Esophagus mucosa (tissue), 1 donor: Measurements from ENCODE around the gene AFF1. TPM values are rescaled to one million over a fixed set of nuclear protein-coding genes. Genes with fewer than 3 reads are reported as not detected.

Source experiments
- ATAC-seq: fragments of 200-7000 bp; cut with Tn5 transposase; one replicate; pipeline ENCODE4 v1.9.1; 2020
- total RNA-seq: library from RNA; stranded (reverse); gene quantifications from one replicate; pipeline ENCODE4 v1.2.4, GENCODE V29; 2023
- donor health status: DM: yes; HTN: yes; CAD: no.

The AFF1 gene
- total RNA-seq, 1 donor from 2014 or later, result 39.8 TPM

- ATAC-seq, result no peak
Measured at GRCh38 chr4:87041141-87041540, 106.3 kb downstream of the AFF1 start.

- ATAC-seq, result no peak
Measured at GRCh38 chr4:87042221-87042620, 107.4 kb downstream of the AFF1 start.

GRCh38 chr4:87042986-87043820 lies 108.4 kb downstream of the AFF1 start:
- ATAC-seq, result no peak

GRCh38 chr4:87044511-87045233 lies 109.9 kb downstream of the AFF1 start:
- ATAC-seq, result no peak

- no peak for ATAC-seq
Measured at GRCh38 chr4:87045234-87045558, 110.4 kb downstream of the AFF1 start.

- ATAC-seq, result no peak
Measured at GRCh38 chr4:87045659-87046058, 110.8 kb downstream of the AFF1 start.

- no peak for ATAC-seq
Measured at GRCh38 chr4:87046121-87046551, 111.3 kb downstream of the AFF1 start.

- ATAC-seq, result no peak
Measured at GRCh38 chr4:87047281-87047798, 112.5 kb downstream of the AFF1 start.

- no peak for ATAC-seq
Measured at GRCh38 chr4:87049508-87049907, 114.7 kb downstream of the AFF1 start.

GRCh38 chr4:87050596-87050995 lies 115.8 kb downstream of the AFF1 start:
- no peak for ATAC-seq

GRCh38 chr4:87051121-87051713 lies 116.4 kb downstream of the AFF1 start:
- ATAC-seq, result no peak

GRCh38 chr4:87052615-87053014 lies 117.8 kb downstream of the AFF1 start:
- ATAC-seq, result no peak

- ATAC-seq, result no peak
Measured at GRCh38 chr4:87053176-87053658, 118.4 kb downstream of the AFF1 start.

- ATAC-seq, result no peak
Measured at GRCh38 chr4:87053802-87054767, 119.3 kb downstream of the AFF1 start.

- no peak for ATAC-seq
Measured at GRCh38 chr4:87054900-87055299, 120.1 kb downstream of the AFF1 start.

- no peak for ATAC-seq
Measured at GRCh38 chr4:87055311-87055710, 120.5 kb downstream of the AFF1 start.

- no peak for ATAC-seq
Measured at GRCh38 chr4:87056881-87057280, 122.1 kb downstream of the AFF1 start.

GRCh38 chr4:87057835-87058355 lies 123.1 kb downstream of the AFF1 start:
- ATAC-seq, result no peak

GRCh38 chr4:87058356-87059073 lies 123.7 kb downstream of the AFF1 start:
- ATAC-seq, result peak; percentile 65

- ATAC-seq, result peak; percentile 62
Measured at GRCh38 chr4:87060957-87061356, 126.1 kb downstream of the AFF1 start.

- ATAC-seq, result no peak
Measured at GRCh38 chr4:87065021-87065420, 130.2 kb downstream of the AFF1 start.
